ENCODE data around the gene NPFFR1.

NPFFR1 gene

GRCh38 chr10:70233109-70233938 is 50.5 kb downstream of the NPFFR1 start, which contains the start of gene PPA1 (continued):
- TF ChIP-seq, protein P1, sequence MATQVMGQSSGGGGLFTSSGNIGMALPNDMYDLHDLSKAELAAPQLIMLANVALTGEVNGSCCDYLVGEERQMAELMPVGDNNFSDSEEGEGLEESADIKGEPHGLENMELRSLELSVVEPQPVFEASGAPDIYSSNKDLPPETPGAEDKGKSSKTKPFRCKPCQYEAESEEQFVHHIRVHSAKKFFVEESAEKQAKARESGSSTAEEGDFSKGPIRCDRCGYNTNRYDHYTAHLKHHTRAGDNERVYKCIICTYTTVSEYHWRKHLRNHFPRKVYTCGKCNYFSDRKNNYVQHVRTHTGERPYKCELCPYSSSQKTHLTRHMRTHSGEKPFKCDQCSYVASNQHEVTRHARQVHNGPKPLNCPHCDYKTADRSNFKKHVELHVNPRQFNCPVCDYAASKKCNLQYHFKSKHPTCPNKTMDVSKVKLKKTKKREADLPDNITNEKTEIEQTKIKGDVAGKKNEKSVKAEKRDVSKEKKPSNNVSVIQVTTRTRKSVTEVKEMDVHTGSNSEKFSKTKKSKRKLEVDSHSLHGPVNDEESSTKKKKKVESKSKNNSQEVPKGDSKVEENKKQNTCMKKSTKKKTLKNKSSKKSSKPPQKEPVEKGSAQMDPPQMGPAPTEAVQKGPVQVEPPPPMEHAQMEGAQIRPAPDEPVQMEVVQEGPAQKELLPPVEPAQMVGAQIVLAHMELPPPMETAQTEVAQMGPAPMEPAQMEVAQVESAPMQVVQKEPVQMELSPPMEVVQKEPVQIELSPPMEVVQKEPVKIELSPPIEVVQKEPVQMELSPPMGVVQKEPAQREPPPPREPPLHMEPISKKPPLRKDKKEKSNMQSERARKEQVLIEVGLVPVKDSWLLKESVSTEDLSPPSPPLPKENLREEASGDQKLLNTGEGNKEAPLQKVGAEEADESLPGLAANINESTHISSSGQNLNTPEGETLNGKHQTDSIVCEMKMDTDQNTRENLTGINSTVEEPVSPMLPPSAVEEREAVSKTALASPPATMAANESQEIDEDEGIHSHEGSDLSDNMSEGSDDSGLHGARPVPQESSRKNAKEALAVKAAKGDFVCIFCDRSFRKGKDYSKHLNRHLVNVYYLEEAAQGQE (tag by site-specific recombination; IDR thresholded peaks at IDR 0.05) = peak; percentile 65
- TF ChIP-seq ZNF23 (tag by site-specific recombination; IDR thresholded peaks at IDR 0.05; ENCODE audit: borderline replicate concordance) (no peak), ZNF626 (tag by site-specific recombination; IDR thresholded peaks at IDR 0.05) (no peak), ZNF548 (tag by site-specific recombination; IDR thresholded peaks at IDR 0.05) (no peak), ZNF629 (tag by site-specific recombination; IDR thresholded peaks at IDR 0.05) (peak; percentile 55), ZNF416 (tag by site-specific recombination; IDR thresholded peaks at IDR 0.05) (no peak), ZNF292 (tag by site-specific recombination; IDR thresholded peaks at IDR 0.05; ENCODE audit: borderline replicate concordance, low read depth) (no peak), ZNF621 (tag by site-specific recombination; IDR thresholded peaks at IDR 0.05) (no peak), ZNF426 (tag by site-specific recombination; IDR thresholded peaks at IDR 0.05) (no peak), ZBTB48 (tag by site-specific recombination; IDR thresholded peaks at IDR 0.05) (peak; percentile 39; the same call in 1 of the 2 replicates), ZNF302 (tag by site-specific recombination; IDR thresholded peaks at IDR 0.05; ENCODE audit: low read depth) (no peak), ZNF311 (tag by site-specific recombination; IDR thresholded peaks at IDR 0.05; ENCODE audit: borderline replicate concordance) (no peak), SCRT1 (tag by site-specific recombination; IDR thresholded peaks at IDR 0.05; ENCODE audit: borderline replicate concordance) (no peak), ZNF2 (tag by site-specific recombination; IDR thresholded peaks at IDR 0.05) (peak; percentile 11), YY1 (tag by site-specific recombination; IDR thresholded peaks at IDR 0.05) (peak; percentile 37; the same call in 1 of the 2 replicates), ZNF777 (tag by site-specific recombination; IDR thresholded peaks at IDR 0.05; ENCODE audit: borderline replicate concordance) (0 out of 2 replicates have a peak, but pooled peaks have one; percentile 35), ZNF792 (tag by site-specific recombination; IDR thresholded peaks at IDR 0.05) (no peak; the same call in 1 of the 2 replicates), ZNF610 (tag by site-specific recombination; IDR thresholded peaks at IDR 0.05; ENCODE audit: borderline replicate concordance) (0 out of 2 replicates have a peak, but pooled peaks have one; percentile 14), EGR2 (tag by site-specific recombination; IDR thresholded peaks at IDR 0.05; ENCODE audit: low read depth) (peak; percentile 28; the same call in 1 of the 2 replicates), ZEB2 (tag by site-specific recombination; IDR thresholded peaks at IDR 0.05) (peak; percentile 51), ZNF433 (tag by site-specific recombination; IDR thresholded peaks at IDR 0.05; ENCODE audit: low read depth) (no peak), OVOL3 (tag by site-specific recombination; IDR thresholded peaks at IDR 0.05) (0 out of 2 replicates have a peak, but pooled peaks have one; percentile 22), ZNF18 (tag by site-specific recombination; IDR thresholded peaks at IDR 0.05) (peak; percentile 28), GFI1B (tag by site-specific recombination; IDR thresholded peaks at IDR 0.05) (no peak), ZNF155 (tag by site-specific recombination; IDR thresholded peaks at IDR 0.05) (no peak), ZXDB (tag by site-specific recombination; IDR thresholded peaks at IDR 0.05) (peak; percentile 76; the same call in 1 of the 2 replicates), ZNF677 (tag by site-specific recombination; IDR thresholded peaks at IDR 0.05) (no peak), MZF1 (tag by site-specific recombination; IDR thresholded peaks at IDR 0.05; ENCODE audit: borderline replicate concordance) (no peak), ZNF670 (tag by site-specific recombination; IDR thresholded peaks at IDR 0.05; ENCODE audit: low read depth) (no peak), SALL2 (tag by site-specific recombination; IDR thresholded peaks at IDR 0.05; ENCODE audit: borderline replicate concordance) (no peak)
- TF ChIP-seq, protein P2, sequence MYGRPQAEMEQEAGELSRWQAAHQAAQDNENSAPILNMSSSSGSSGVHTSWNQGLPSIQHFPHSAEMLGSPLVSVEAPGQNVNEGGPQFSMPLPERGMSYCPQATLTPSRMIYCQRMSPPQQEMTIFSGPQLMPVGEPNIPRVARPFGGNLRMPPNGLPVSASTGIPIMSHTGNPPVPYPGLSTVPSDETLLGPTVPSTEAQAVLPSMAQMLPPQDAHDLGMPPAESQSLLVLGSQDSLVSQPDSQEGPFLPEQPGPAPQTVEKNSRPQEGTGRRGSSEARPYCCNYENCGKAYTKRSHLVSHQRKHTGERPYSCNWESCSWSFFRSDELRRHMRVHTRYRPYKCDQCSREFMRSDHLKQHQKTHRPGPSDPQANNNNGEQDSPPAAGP (tag by site-specific recombination; IDR thresholded peaks at IDR 0.05) = peak; percentile 11; the same call in 1 of the 2 replicates
- TF ChIP-seq, protein P3, sequence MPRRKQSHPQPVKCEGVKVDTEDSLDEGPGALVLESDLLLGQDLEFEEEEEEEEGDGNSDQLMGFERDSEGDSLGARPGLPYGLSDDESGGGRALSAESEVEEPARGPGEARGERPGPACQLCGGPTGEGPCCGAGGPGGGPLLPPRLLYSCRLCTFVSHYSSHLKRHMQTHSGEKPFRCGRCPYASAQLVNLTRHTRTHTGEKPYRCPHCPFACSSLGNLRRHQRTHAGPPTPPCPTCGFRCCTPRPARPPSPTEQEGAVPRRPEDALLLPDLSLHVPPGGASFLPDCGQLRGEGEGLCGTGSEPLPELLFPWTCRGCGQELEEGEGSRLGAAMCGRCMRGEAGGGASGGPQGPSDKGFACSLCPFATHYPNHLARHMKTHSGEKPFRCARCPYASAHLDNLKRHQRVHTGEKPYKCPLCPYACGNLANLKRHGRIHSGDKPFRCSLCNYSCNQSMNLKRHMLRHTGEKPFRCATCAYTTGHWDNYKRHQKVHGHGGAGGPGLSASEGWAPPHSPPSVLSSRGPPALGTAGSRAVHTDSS (tag by site-specific recombination; IDR thresholded peaks at IDR 0.05) = no peak

Measured in HEK293 (cell line).